Thyroid gland (tissue), 4 donors: ENCODE results near the gene TCF12.

ENCODE experiments used
- CTCF ChIP-seq, 6 experiments: fragments of 200-600 bp in 3 of 6; fragments of 450-650 bp in 3 of 6; sonication (generic) in 3 of 6; IDR thresholded peaks; one replicate each; pipeline ENCODE4 v1.5.1; 2016 to 2019; ENCODE audit warnings: antibody characterized with exemption in 6 of 6, mild to moderate bottlenecking in 2 of 6, inconsistent platforms in 1 of 6, moderate library complexity in 1 of 6
- POLR2A ChIP-seq, 2 donors: fragments of 450-650 bp; IDR thresholded peaks; one replicate each; pipeline ENCODE4 v1.6.1; 2017; ENCODE audit warnings: antibody characterized with exemption in 2 of 2, mild to moderate bottlenecking in 2 of 2, moderate library complexity in 1 of 2

GRCh38 chr15:56963126-56963525, 44.7 kb downstream of the TCF12 start:
- TF ChIP-seq POLR2A (IDR thresholded peaks at IDR 0.05) (no peak), CTCF (IDR thresholded peaks at IDR 0.05) (no peak)
